Omental fat pad (tissue), 4 donors: ENCODE measurements around the gene DOK6. TPM values are rescaled to one million over a fixed set of nuclear protein-coding genes. Genes with fewer than 3 reads are reported as not detected.
"Not testable (repeated sequence)": the region's sequence is repeated elsewhere in the genome, so short reads cannot be mapped to it uniquely, and the experiment has no call there.

Source experiments
- ATAC-seq: fragments of 150-250 bp; one replicate; pipeline ENCODE4 v1.9.1; 2016; ENCODE audit warnings: mild to moderate bottlenecking, moderate library complexity; ENCODE audit not compliant: low FRiP score
- DNase-seq: peaks from one replicate; pipeline ENCODE4 v3.0.0-alpha.2; 2019; ENCODE audit warnings: low spot score
- CTCF ChIP-seq, 3 donors: fragments of 450-650 bp; IDR thresholded peaks; one replicate each; pipeline ENCODE4 v1.5.1; 2016 to 2017; ENCODE audit warnings: antibody characterized with exemption in 3 of 3, mild to moderate bottlenecking in 3 of 3, moderate library complexity in 2 of 3
- total RNA-seq, 4 donors: library from RNA; depleted of rRNA; stranded (reverse); fragments of >200 nt; gene quantifications; one replicate each; pipeline ENCODE4 v1.1.0, GENCODE V29; 2016

Gene DOK6
- total RNA-seq, 4 donors from 2014 or later = 0.19 to 2.7 (median 1.5) TPM

- no peak for TF ChIP-seq CTCF (IDR thresholded peaks at IDR 0.05)
- DNase-seq = no peak
- no peak for ATAC-seq
These were observed 429.5 kb downstream of the DOK6 start for GRCh38 chr18:69830189-69830588.

GRCh38 chr18:69834980-69835379 is 434.3 kb downstream of the DOK6 start:
- ATAC-seq = not testable (repeated sequence)

GRCh38 chr18:69838003-69838402 is 437.3 kb downstream of the DOK6 start:
- DNase-seq = no peak

More at GRCh38 chr18:69834980-69835379, 434.3 kb downstream of the DOK6 start:
- not testable (repeated sequence) for DNase-seq

GRCh38 chr18:69838620-69839411 is 438.1 kb downstream of the DOK6 start:
- DNase-seq = no peak
- no peak for TF ChIP-seq CTCF (IDR thresholded peaks at IDR 0.05)
- no peak for ATAC-seq

More at GRCh38 chr18:69838003-69838402, 437.3 kb downstream of the DOK6 start:
- ATAC-seq = no peak
- no peak for TF ChIP-seq CTCF (IDR thresholded peaks at IDR 0.05)

- TF ChIP-seq CTCF (IDR thresholded peaks at IDR 0.05) = no peak
- no peak for ATAC-seq
- DNase-seq = no peak
These were observed 438.8 kb downstream of the DOK6 start for GRCh38 chr18:69839497-69839896.

GRCh38 chr18:69840001-69840400 is 439.3 kb downstream of the DOK6 start:
- ATAC-seq (no peak), DNase-seq (no peak)
- no peak for TF ChIP-seq CTCF (IDR thresholded peaks at IDR 0.05)

- DNase-seq = no peak
- no peak for ATAC-seq
- TF ChIP-seq CTCF (IDR thresholded peaks at IDR 0.05) = no peak
These were observed 439.8 kb downstream of the DOK6 start for GRCh38 chr18:69840445-69840844.
